ENCODE measurements around the gene LRRC37A3.
A peak's percentile ranks its signal among the peaks of the same experiment; 100 is the strongest.
"Not testable (repeated sequence)": the region's sequence is repeated elsewhere in the genome, so short reads cannot be mapped to it uniquely, and the experiment has no call there.

The LRRC37A3 gene

GRCh38 chr17:64925244-64925643 is 6.0 kb upstream of the LRRC37A3 start:
- not testable (repeated sequence) for DNase-seq

GRCh38 chr17:64923051-64923568 is 3.8 kb upstream of the LRRC37A3 start:
- DNase-seq: not testable (repeated sequence)

DNA sequence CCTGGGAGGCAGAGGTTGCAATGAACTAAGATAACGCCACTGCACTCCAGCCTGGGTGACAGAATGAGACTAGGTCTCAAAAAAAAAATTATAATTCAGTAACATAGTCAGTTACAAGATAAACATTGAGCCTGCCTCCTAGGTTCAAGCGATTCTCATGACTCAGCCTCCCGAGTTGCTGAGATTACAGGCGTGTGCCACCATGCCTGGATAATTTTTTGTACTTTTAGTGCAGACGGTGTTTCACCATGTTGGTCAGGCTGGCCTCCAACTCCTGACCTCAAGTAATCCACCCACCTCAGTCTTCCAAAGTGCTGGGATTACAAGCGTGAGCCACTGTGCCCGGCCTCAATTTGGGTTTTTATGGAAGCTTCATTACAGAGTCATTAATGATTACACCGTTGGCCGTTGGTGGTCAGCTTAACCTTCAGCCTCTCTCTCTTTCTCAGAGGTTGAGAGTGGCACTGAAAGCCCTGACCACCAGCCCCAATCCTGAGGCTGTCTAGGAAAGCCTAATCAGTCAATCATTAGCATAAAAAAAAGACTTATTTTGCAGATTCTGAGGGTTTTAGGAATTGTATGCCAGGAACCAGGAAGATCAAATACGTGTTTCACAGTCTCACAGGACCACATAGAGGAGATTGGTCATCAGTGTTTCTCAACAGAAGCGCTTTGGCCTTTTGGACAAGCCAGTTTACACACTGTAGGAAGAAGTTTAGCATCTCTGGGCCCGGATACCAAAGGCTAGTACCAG is 1.3 kb upstream of the LRRC37A3 start:
- DNase-seq: no peak

DNA sequence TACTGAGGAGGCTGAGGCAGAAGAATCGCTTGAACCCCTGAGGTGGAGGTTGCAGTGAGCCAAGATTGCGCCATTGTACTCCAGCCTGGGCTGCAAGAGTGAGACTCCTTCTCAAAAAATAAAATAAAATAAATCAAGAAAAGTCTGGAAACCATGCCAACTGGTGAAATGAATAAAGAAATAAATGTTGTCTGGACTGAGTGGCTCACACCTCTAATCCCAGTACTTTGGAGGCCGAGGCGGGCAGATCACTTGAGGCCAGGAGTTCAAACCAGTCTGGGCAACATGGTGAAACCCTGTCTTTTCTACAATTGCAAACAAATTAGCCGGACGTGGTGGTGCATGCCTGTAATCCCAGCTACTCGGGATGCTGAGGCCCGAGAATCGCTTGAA is 744 bp upstream of the LRRC37A3 start:
- DNase-seq: no peak

DNA sequence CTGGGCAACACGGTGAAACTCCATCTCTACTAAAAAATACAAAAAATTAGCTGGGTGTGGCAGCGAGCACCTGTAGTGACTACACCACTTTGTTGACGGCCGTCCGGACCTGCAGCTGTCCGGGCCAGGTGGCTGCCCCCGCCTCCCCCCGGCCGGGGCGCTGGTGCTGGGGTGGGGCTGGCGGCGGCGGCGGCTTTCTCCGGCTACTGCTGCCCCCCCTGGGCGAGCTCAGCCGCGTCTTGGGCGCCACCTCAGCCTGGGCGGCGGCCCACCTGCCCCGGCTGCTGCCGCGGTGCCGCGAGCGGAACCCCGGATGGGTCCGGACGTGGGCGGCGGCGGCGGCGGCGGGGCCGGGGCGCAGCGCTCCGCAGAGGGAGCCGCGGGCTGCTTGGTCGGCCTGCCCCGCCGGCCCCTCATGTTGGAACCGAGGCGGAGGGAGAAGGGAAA is 413 bp downstream of the LRRC37A3 start:
- DNase-seq: not testable (repeated sequence)

DNA sequence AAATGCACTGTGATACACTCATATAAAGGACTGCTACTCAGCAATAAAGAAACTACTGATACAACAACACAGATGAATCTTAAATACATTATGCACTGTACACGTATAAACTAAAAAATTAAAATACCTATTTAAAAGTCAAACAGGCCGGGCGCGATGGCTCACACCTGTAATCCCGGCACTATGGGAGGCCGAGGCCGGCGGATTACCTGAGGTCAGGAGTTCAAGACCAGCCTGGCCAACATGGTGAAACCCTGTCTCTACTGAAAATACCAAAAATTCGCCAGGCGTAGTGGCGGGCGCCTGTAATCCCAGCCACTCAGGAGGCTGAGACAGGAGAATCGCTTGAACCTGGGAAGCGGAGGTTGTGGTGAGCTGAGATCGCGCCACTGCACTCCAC is 1.7 kb downstream of the LRRC37A3 start:
- DNase-seq: not testable (repeated sequence)

GRCh38 chr17:64915244-64915643 is 4.0 kb downstream of the LRRC37A3 start:
- DNase-seq: not testable (repeated sequence)

- not testable (repeated sequence) for DNase-seq
Measured at GRCh38 chr17:64910191-64910514, 9.1 kb downstream of the LRRC37A3 start.

DNA sequence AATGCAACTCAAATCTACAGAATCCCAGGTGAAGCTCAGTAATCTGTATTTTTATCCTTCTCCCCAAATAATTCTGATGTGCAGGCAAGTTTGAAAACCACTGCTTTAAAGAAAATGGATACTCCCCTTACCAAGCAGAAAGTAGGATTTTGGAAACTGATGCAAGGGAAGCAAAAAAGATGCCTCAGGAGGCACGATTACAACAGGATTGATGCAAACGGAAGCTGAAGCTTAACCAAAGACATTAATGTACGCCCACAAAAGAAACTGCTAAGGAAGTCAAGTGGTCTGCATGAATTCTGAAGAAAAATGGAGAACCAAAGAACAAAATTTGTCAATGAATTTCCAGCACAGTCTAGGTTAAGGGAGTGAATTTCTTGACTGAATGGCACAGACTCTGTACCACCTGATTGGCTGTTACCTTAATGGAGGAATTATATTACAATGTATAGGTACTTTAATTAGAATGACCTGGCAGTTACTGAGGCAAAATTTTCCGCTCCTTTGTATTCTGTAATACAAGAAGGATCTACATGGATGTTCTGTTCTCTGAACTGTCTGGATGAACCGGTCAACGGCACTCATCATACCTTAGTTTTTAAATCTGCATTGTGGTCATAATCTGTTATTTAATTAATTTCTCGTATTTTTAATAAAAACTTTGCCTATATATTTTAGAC is 9.6 kb downstream of the LRRC37A3 start:
- not testable (repeated sequence) for DNase-seq

DNA sequence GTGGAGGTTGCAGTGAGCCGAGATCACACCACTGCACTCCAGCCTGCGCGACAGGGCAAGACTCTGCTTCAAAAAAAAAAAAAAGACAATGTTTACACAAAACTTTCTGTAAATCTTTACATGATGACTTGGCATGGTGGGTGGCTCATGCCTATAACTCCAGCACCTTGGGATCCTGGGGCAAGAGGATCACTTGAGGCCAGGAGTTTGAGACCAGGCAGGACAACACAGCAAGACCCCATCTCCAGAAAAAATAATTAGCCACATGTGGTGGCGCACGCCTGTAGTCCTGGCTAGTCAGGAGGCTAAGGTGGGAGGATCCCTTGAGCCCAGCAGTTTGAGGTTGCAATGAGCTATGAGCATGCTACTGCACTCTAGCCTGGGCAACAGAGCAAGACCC is 15.2 kb downstream of the LRRC37A3 start:
- not testable (repeated sequence) for DNase-seq

- not testable (repeated sequence) for DNase-seq
Measured at GRCh38 chr17:64897136-64897535, 22.1 kb downstream of the LRRC37A3 start.

- DNase-seq: not testable (repeated sequence)
Measured at GRCh38 chr17:64874210-64874609, 45.1 kb downstream of the LRRC37A3 start.

- peak; percentile 90 for DNase-seq
Measured at GRCh38 chr17:64847504-64848466, 71.5 kb downstream of the LRRC37A3 start.

DNA sequence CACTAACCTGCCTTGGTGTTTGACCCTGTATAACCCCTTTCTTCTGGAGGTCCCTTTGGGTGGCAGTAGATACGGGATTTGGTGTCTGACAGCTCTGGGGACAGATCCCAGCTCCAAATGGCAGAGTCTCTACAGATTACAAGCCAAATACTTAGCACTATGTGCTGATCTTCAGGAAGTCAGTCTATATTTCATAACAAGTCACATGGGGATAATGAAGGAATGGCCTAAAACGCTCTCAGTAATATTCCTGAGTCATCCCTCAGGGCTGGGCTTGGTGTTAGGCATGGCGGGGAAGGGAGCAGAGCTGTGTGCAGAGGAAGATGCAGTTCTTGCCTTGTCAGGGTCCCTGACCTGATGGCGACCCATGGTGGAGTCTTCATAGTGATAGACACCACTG is 72.4 kb downstream of the LRRC37A3 start:
- not testable (repeated sequence) for DNase-seq

DNA sequence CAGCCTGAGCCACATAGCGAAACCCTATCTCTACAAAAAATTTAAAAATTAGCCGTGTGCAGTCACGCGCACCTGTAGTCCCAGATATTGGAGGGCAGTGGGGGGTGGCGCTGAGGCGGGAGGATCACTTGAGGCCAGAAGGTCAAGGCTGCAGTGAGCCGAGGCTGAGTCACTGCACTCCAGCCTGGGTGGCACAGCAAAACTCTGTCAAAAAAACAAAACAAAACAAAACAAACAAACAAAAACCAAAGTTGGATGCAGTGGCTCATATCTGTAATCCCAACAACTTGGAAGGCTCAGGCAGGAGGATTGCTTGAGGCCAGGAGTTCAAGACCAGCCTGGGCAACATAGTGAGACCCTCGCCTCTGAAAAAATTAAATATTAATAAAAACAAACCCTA is 75.4 kb downstream of the LRRC37A3 start:
- DNase-seq: not testable (repeated sequence)

- DNase-seq: not testable (repeated sequence)
Measured at GRCh38 chr17:64842900-64843299, 76.4 kb downstream of the LRRC37A3 start.

- DNase-seq: not testable (repeated sequence)
Measured at GRCh38 chr17:64840960-64841359, 78.3 kb downstream of the LRRC37A3 start.

DNA sequence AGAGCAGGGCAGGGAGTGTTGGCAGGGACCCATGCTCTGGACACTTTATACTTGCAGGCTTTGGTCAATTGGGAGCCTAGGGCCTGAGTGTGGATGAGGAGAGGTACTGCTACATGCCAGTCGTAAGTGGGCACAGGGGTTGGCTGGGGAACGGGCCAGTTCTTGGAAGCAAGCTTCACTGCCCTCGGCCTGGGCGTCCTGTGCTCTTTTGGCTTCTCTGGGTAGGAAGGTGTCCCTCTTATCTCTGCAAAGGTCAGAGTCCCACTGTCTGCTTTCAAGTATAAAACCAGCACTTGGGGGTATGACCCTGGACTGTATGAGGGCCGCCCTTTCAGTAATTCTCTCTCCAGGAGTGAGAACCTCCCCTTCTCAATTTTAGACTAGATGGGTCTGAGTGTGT is 80.8 kb downstream of the LRRC37A3 start:
- not testable (repeated sequence) for DNase-seq

DNA sequence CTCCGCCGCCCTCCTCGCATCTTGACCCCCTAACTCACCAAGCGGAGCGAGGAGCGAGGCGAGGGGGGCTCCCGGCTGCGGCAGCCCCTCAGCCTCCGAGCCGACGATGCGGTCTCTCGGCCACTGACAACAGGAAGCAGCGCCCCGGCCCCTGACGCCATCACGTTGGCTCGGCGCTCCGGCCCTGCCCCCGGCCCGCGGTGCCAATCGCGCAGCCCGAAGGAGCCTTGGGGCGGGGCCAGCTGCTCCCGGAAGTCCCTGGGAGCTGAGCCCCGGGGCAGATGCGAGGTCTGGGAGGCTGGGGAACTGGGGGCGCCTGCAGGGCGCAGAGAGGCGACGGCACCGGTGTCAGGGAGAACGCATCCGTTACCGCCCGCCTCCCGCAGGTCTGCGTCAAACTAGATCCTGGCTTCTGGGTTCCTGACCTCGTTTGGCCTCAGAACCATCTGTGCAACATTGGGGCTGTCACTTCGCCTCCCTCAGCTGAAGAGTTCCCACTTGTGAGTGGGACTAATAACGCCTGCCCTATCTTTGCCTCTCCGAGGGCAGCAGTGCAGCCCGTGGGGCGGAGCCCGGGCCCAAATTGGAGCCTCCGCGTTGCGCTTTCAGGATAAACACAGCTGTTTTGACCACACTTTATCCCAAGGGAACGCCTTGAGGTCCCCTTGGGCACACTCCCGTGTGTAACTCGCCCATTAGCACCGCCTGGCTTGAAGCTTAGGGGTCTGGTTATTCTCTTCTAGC is 82.1 kb downstream of the LRRC37A3 start:
- DNase-seq: peak; percentile 92

DNA sequence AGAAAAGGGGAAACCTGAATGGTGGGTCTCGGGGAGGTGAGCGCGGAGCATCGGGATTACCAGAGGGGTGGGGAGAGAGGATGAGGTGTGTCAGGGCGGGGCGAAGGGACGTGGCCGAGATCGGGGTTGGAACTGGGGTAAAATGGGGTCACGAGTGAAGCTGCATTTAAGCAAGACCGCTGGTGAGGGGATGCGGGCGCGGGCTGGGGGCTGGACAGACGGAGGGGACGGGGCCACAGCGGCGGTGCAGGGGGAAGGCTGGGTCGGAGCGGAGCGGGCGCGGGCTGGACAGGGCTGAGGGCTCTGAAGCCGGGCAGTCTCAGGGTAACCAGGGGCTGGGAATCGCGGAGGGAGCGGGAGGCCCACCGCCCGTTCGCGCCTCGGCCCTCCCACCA is 82.7 kb downstream of the LRRC37A3 start:
- peak; percentile 73 for DNase-seq

- DNase-seq: not testable (repeated sequence)
Measured at GRCh38 chr17:64834060-64834459, 85.2 kb downstream of the LRRC37A3 start.

GRCh38 chr17:64830631-64831040 is 88.6 kb downstream of the LRRC37A3 start:
- DNase-seq: not testable (repeated sequence)

All from activated CD8-positive, alpha-beta memory T cell treated with anti-CD3 and anti-CD28 coated beads for 24 hours (primary cell).